ENCODE results near the gene HTRA1.

Gene HTRA1

DNA sequence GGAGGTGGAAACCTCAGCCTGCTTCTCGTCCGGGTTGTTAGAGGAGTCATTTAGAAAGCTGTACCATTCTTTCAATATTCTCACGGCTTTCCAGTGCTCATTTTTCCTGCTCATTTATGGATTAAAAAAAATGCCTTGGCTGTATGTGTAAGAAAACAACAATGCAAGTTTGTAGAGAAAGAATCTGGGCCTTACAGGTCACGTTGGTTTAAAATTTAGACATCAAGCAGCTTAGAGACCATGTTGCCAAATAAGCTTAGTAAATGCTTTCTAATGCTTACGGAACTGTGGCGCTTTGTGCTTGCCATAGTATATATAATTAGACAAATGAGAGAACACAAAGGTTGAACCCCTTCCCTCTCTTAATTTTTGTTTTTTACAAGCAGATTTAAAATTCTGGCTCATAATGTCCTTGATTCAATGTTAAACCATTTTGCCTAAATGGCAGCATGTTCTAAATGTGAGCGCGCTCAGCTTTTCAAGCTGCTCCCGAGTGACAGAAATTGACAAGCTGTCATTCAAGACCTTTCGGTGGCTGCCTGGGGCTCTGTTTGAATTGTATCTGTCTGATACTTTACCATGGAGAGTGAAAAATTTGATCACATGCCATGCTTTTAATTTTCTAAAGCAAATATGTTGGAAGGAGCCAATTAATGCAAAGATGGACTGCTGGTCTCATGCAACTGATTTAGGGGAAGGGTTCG lies 5.8 kb upstream of the HTRA1 start:
- FAIRE-seq: no peak

DNA sequence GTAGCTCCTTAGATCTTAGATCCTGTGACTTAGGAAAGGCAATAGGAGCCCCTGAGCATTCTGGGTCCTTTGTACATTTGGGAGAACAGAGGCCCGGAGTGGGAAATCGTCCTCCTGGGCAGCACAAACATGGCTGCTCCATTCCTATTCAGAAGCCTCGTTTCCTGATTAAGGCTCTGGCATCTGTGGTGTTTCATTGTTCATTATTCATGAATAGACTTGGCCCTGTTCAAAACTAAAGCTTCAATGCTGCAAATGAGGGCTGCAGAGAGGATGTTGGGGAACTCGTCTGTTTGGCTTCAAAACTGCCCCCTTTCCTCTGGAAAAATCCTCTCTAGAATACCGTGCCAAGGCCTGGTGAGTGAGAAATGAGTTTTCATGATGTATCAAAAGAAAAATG lies 3.4 kb upstream of the HTRA1 start:
- no peak for FAIRE-seq

DNA sequence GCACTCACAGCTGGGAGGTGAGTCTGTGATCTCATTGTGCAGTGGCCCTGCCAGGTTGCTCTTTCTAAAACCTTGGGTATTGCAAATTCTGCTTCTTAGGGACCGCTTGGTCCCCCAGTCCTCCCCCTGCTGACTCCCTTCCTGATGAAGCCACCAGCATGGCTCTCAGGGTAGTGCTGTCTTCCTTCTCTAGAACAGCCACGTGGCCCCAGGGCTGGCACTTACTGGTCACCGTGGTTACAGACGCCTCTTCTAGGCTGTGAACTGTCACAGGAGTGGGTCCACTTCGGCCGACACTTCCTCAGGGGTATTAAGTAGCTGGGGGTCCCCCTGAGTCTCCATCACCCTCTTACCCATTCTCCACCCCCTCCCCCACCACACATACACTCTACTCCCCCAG lies 2.7 kb upstream of the HTRA1 start:
- no peak for FAIRE-seq

DNA sequence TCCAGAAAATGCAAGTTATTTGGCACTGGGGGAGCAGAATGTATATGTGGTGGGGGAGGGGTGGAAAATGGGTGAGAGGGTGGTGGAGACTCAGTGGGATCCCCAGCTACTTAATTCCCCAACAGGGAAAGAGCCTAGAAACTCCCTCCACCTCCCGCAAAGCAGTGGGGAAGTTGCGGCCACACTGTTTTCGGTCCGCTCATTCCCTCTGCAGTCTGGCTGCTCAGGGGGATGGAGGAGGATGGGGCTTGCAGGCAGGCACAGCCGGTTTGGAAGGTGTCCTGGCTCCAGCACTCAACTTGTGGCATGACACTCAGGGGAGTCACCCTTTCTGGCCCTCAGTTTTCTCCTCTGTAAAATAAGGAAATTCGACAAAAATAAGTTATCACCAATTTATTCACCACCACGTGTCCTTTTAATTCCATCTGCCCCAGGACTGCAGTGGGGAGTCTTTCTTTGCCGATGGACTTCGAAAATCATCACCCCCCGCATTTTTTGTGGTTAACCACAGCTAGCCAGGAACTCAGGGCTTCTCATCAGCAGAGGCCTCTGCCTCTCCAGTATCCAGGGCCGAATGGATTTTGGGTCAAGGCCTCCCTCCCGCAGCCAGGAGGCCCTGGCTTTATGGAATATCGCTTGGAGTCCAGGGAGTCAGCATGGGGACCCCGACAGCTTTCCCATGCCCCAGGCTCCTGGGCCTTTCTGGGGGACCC lies 1.6 kb upstream of the HTRA1 start:
- no peak for FAIRE-seq

DNA sequence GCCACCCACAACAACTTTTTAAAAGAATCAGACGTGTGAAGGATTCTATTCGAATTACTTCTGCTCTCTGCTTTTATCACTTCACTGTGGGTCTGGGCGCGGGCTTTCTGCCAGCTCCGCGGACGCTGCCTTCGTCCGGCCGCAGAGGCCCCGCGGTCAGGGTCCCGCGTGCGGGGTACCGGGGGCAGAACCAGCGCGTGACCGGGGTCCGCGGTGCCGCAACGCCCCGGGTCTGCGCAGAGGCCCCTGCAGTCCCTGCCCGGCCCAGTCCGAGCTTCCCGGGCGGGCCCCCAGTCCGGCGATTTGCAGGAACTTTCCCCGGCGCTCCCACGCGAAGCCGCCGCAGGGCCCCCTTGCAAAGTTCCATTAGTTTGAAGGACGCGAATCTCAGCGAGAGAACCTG lies 461 bp upstream of the HTRA1 start:
- no peak for FAIRE-seq

DNA sequence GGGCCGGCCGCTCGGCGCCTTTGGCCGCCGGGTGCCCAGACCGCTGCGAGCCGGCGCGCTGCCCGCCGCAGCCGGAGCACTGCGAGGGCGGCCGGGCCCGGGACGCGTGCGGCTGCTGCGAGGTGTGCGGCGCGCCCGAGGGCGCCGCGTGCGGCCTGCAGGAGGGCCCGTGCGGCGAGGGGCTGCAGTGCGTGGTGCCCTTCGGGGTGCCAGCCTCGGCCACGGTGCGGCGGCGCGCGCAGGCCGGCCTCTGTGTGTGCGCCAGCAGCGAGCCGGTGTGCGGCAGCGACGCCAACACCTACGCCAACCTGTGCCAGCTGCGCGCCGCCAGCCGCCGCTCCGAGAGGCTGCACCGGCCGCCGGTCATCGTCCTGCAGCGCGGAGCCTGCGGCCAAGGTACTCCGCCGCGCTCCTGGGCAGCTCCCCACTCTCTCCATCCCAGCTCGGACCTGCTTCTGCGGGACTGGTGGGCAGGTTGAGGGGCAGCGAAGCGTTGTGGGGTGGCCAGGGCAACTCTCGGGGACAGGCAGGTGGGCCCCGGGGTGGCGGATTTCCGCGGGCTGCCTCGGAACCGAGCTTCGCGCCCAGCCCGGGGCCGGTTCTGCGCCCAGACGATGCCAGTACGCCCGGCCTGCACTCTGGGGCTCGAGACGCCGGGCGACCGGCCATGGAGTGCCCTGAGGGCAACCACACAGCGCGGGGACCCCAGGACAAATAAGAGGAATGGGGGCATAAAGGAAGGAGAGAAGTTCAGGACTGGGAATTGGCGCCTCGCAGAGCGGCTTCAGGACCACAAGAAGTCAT lies 578 bp downstream of the HTRA1 start:
- no peak for FAIRE-seq

DNA sequence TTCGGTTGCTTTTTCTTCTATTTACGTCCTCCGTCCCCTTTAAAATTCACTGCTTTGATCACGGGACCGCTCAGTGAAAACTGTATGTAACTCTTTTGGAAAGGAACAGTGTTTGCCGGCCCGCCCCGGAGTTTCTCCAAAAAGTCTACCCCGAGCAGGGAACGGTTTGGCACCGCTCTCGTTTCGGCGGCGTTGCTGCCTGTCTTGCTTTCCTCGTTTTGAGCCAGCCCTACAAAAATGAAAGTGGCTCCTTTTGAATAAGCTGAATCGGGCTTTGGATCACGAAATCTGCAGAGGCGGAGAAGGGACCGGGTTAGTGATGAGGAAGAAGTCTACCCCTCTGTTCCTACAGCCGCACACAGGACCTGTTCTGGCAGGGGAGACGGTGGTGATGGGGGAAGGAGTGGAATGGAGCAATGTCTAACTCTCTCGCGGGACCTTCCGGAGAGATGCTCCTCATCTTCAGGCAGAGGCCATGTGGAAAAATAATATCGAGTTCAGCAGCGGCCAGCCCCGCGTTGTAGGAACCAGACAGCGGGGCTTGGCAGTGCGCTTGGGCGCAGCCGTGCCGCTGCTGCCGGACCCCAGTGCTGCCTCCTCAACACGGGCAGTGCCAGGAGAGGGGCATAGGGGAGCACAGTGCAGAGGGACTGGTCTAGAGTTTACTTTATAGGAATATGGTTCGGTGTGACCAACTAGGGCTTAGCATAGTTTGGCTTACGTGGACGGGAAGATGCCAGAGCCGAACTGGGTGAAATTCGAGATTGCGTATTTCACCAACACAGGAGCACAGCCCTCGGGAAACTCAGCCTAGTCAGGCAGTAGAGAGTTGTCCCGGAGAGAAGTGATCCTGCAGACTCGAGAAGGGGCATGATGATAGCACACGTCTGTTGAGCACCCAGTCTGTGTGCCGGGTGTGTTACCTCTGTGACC lies 1.4 kb downstream of the HTRA1 start:
- FAIRE-seq: no peak

DNA sequence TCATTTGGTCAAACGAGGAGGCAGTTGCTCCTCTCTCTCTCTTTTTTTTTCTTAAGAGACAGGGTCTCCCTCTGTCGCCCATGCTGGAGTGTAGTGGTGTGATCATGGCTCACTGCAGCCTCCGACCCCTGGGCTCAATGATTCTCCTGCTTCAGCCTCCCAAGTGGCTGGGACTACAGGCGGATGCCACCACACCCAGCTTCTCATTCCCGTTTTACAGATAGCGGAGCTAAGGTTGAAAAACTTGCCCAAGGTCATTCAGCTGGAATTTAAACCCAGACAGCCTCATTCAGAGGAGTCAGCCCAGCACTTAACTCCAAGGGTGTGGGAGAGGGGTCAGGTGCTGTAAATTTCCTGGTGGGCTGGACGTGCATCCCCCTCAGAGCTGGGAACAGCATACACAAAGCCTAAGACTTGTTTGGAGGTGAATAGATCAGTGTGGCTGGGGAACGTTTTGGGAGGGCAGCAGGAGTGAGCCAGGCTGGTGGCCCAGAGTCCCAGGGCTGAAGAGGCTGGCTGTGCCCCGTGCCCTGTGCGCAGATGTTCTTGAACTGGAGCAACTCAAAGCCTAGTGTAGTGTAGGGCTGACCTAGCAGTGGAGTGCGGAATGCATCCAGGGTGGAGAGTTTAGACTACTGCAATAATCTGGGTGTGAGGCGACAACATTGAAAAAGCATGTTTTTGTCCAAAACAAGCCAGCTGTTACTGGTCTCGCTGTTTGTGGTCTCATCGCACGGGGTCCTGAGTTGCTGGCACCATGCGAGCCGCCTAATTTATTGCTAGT lies 2.3 kb downstream of the HTRA1 start:
- FAIRE-seq: no peak

DNA sequence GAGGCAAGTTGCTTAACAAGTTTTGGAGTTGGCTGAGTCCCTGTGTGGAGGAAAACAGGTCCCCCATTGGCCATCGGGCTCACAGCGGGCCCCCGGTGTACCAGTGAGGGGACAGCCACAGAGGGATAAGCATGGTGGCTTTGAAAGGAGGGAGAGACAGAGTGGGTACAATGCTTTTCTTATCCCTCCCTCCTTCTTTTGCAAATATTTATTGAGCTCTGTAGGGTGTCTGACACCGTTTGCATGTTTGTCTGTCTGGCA lies 2.8 kb downstream of the HTRA1 start:
- no peak for FAIRE-seq

DNA sequence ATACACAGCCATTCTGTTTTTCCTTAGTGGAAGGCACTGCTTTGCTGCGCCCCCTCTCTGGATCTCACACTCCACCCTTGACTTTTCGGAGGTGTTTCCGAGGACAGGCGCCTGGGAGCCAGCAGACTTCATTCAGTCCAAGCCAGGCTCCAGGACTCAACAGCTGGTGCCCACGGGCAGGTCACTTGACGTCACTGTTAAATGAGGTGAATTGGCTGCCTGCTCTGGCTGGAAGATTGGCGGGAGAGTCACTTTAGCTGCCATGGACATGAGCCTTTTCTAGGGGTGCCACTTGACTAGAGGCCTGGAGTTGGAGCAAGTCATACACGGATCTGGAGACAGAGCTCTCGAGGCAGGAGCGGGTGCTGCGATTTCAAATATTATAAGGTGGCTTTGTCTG lies 3.2 kb downstream of the HTRA1 start:
- no peak for FAIRE-seq

DNA sequence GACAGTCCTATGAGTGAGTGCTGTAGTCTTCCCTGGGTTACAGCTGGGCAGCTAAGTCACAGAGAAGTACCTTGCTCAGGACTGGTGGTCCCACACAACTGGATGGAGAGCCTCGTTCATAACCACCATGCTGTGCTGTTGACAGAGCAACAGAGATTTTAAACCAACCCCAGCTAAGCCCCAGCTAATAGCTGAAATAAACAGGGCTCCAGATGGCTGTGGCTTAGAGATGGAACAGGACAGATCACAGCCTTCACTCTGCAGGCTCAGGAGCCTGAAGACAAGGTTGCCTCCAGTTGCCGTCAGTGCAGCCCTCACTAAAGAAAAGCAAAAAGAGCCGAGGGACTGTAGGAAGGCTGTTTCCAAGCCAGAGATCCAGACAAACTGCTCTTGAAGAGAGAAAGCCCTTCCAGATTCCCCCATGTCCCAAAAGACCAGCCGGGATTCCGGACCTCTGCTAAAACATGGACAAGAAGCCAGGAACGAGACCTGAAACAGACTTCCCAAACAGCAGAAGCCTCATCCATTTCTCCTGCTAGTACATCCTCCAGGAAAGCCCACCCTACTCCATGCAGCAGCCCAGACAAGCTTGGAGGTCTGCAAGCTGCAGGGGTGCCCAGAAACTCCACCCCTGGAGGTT lies 4.2 kb downstream of the HTRA1 start:
- no peak for FAIRE-seq

DNA sequence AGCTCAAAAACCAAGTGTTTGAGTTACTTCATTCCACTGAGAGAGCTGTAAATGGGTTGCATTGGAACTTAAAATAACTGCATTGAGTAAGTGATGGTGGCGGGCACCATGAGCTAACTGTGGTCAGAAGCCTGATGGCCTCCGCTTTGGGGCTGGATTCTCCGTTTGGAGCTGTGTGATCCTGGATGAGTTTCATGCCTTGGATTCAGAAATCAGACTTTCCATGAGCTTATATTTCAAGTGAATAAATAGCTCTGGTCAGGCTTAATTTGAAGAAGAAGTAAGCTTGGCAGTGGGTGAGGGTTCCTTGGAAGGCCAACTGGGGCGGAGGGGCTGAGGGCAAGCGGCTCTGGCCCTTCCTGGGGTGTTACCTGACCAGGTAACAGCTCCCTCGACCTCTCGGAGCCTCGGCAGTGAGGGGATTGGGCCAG lies 5.6 kb downstream of the HTRA1 start:
- FAIRE-seq: no peak

DNA sequence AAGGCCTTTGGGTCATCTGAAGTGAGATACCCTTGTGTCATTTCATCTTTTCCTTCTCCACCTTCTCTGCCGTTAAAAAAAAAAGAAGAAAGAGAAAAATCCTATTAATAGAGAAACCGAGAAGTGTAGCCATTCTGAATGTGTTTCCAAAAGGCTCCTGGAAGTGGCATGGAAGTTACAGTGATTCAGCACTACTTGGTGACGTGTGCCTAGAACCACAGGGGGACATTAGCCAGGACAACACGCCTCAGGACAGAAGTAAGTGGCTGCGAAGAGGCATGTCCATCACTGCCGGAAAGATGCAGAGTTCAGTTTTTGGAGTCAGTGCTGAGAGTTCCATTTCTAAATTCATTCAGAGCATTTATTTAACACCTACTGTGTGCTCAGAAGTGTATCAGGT lies 6.3 kb downstream of the HTRA1 start:
- FAIRE-seq: no peak

DNA sequence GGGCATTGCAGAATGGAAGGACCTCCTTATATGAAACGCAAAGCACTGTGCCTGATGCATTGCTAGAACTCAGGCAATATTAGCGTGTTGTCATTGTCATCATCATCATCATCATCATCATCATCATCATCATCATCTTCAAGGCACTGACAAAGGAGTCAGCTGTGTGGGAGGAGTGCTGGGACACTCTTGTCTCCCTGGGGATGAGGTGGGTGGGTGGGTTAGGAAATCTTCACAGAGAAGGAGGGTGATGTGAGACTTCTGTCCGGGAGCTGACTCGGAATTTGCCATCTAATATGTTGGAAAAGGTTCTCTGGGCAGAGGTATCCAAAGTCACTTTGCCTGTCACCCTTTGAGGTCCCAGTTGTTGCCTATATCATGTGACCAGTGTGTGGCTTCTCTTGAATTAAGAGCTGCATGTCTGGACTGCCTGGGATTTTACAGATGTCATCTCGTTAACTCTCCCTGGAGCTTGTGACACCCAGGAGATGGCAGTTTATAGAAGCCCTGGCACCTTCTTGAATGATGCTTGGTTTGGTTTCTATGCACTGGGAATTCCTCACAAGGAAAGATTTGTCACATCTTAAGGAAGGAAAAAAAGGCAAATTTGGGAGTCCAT lies 7.1 kb downstream of the HTRA1 start:
- FAIRE-seq: no peak

DNA sequence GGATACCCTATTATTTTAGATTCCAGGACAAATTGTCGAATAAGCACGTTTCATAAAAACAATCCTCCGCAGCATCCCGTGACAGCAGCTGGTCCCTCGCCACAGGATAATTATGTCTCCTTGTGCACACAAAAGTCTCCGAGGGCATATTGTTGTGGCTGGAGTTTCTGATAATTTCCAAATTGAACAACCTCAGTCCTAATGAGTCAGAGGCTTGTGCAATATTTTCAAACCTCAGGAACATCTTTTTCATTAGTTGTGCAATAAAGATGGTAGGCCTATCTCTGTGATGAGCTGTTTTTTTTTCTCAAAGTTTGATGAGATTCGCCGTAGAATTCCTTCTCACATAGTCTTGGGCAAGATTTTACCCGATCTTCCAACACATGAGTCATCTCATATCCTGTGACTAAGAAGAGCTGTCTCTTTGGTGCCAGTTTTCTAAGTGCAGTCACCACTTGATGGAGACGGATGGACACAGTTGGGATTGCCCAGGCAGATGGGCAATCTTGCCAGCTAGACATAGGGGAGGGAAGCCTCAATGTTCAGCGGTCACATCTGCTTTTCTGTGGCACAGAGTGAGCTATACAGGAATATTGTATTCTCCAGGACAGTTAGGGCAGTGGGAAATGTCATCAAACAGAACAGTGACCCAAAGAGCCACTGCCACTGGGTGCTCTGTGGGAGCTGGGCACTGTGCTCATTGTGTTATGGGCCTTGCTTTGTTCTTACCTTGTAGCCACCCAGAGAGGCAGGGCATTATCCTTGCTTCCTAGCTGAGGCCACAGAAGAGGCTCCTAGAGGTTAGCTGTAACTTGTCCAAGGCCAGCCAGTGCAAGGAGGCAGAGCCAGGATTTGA lies 7.8 kb downstream of the HTRA1 start:
- FAIRE-seq: no peak

DNA sequence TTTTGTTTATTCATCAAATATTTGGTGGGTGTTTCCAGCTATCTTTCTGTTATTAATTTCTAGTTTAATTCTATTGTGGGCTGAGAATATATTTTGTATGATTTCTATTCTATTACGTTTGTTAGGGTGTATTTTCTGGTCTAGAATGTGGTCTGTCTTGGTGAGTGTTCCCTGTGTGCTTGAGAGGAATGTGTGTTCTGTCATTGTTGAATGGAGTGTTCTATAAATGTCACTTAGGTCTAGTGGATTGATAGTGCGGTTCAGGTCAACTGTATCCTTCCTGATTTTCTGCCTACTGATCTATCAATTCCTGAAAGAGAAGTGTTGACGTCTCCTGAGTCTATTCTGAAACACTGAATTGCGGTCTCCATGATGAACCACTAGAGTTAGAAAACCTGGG lies 8.5 kb downstream of the HTRA1 start:
- FAIRE-seq: no peak

DNA sequence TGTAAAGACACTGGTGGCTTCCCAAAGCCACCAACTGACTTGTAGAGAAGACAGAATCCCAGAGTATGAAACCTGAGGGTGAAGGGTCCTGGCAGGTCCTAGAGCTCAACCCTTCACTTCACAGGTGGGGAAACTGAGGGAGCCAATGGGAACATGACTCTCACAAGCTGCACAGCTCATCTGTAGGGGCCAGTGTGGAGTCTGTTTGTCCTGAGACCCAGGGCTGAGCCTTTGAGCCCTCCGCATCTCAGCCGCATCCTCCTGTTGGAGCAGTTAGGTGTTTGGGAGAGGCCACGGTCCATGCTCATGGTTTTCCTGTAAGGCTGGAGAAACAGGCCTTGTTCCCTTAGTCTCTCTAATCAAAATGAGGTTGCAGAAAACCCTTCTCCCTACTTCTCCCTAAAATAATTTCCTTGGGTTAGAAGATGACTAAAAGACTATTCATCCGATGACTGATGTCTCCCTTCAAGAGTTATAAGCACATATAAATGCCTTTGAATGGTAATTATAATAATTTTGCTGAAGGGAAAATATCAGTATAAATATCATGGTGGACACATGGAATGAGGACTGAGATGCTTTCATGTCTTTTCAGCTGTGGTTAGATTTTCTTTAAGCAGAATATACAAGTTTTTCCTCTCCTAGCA lies 10.3 kb downstream of the HTRA1 start:
- FAIRE-seq: no peak

DNA sequence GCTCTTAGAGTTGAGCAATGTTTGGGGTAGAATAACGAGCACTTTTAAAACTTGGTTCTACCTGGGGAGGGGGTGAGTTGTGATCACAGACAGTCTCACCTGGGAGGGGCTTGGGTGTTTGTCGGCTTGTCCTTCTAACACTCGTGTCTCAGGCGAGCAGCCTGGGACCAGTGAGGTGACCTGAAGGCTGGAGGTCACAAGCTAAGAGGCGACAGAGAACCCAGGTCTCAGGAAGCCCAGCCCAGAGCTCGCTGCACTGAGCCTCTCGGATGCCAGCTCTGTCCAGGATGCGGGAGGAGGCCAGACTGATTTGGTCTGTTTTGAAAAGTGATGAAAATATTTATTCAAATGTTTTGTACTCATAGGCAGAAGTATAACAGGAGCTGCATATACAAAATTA lies 11.8 kb downstream of the HTRA1 start:
- FAIRE-seq: no peak

DNA sequence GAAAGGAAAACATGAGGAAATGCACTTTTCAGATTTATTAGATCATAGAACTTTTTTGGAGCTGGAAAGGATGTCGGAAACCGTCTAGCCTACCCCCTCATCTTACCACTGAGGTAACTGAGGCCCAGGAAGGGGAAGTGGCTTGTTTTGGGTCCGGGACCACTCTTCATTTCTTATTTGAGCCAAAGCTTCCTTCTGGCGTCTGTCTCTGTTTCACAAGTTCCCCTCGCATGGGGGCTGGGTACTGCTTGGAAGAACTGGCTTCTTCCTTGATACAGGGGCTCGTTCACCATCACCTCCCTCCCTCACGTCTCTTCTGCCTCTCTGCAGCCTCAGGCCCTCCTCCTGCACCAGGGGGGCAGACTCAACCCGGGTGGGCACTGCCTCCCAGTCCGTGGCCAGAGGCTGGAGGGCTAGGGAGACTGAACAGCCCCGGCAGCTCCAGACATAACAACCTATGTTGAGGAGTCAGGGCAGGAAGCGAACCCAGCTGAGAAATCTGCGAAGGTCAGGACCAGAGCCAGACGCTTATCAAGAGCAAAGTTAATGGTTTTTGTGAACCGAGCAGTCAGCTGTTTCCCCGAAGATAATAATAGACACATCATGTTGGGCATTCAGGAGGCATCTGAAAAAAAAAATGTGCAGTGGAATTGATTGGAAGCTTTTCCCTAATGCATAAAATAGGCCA lies 12.9 kb downstream of the HTRA1 start:
- FAIRE-seq: no peak

Data from A204.1 (cell line).